GM12878 (cell line): ENCODE data around the gene MRPL36. TPM values are rescaled to one million over a fixed set of nuclear protein-coding genes. Genes with fewer than 3 reads are reported as not detected.

Experiments
- ATF7 ChIP-seq: fragments of 450-650 bp; IDR thresholded peaks from 2 replicates; pipeline ENCODE4 v1.6.1; 2016; ENCODE audit warnings: low read depth, mild to moderate bottlenecking
- BHLHE40 ChIP-seq, 2 experiments: fragments of 450-650 bp in 1 of 2; IDR thresholded peaks; 2 replicates each; pipeline ENCODE4 v1.6.1; 2011 to 2017; ENCODE audit warnings: low read depth in 2 of 2, borderline replicate concordance in 1 of 2, improper control_type of control experiment in 1 of 2, low read length in 1 of 2, mild to moderate bottlenecking in 1 of 2
- MEF2A ChIP-seq: IDR thresholded peaks from 2 replicates; pipeline ENCODE4 v1.6.1; 2011; ENCODE audit warnings: low read depth, mild to moderate bottlenecking, low read length, moderate library complexity; ENCODE audit not compliant: insufficient read depth
- MXI1 ChIP-seq: fragments of 150-350 bp; IDR thresholded peaks from 2 replicates; pipeline ENCODE4 v1.6.1; 2011; ENCODE audit warnings: low read depth, mild to moderate bottlenecking, inconsistent platforms, low read length, improper control_type of control experiment
- NR2C1 ChIP-seq: fragments of 450-650 bp; IDR thresholded peaks from 2 replicates; pipeline ENCODE4 v1.6.1; 2017; ENCODE audit warnings: antibody characterized with exemption, mild to moderate bottlenecking, moderate library complexity
- POU2F2 ChIP-seq: IDR thresholded peaks from 3 replicates; pipeline ENCODE4 v1.6.1; 2011; ENCODE audit warnings: low read depth, mild to moderate bottlenecking, low read length, borderline replicate concordance
- RELB ChIP-seq: fragments of 450-650 bp; IDR thresholded peaks from 2 replicates; pipeline ENCODE4 v1.6.1; 2017; ENCODE audit warnings: low read depth, mild to moderate bottlenecking, moderate library complexity
- SIN3A ChIP-seq: IDR thresholded peaks from 2 replicates; pipeline ENCODE4 v1.6.1; 2012; ENCODE audit warnings: low read depth, low read length, improper control_type of control experiment
- SIX5 ChIP-seq: IDR thresholded peaks from 2 replicates; pipeline ENCODE4 v1.6.1; 2011; ENCODE audit warnings: mild to moderate bottlenecking, low read depth, low read length, moderate library complexity; ENCODE audit not compliant: severe bottlenecking
- SREBF1 ChIP-seq: IDR thresholded peaks from 2 replicates; pipeline ENCODE4 v1.6.1; 2012; ENCODE audit warnings: mild to moderate bottlenecking, low read length
- SRF ChIP-seq, 2 experiments: IDR thresholded peaks; 2 replicates each; pipeline ENCODE4 v1.6.1; 2011; ENCODE audit warnings: low read depth in 2 of 2, low read length in 2 of 2, mild to moderate bottlenecking in 1 of 2, moderate library complexity in 1 of 2
- TAF1 ChIP-seq: IDR thresholded peaks from 2 replicates; pipeline ENCODE4 v1.6.1; 2011; ENCODE audit warnings: mild to moderate bottlenecking, low read depth, low read length, borderline replicate concordance
- TBL1XR1 ChIP-seq: IDR thresholded peaks from 2 replicates; pipeline ENCODE4 v1.6.1; 2012; ENCODE audit warnings: low read depth, low read length, improper control_type of control experiment
- YY1 ChIP-seq: IDR thresholded peaks from 2 replicates; pipeline ENCODE4 v1.6.1; 2011; ENCODE audit warnings: low read depth, mild to moderate bottlenecking, low read length
- ZNF592 ChIP-seq: fragments of 450-650 bp; IDR thresholded peaks from 2 replicates; pipeline ENCODE4 v1.6.1; 2017; ENCODE audit warnings: mild to moderate bottlenecking, moderate library complexity
- ZZZ3 ChIP-seq: IDR thresholded peaks from 2 replicates; pipeline ENCODE4 v1.6.1; 2011; ENCODE audit warnings: low read depth; ENCODE audit not compliant: control insufficient read depth, insufficient read length
- polyA plus RNA-seq, 11 experiments: library from polyadenylated mRNA; depleted of rRNA in 4 of 11; unstranded in 6 of 11; stranded (reverse) in 5 of 11; fragments of >200 nt; fragmentation: Nextera tagmentation in 4 of 11; fragmentation: Illumina TruSeq in 1 of 11; extraction: Ambion mirVana in 4 of 11; extraction: Trizol in 1 of 11; gene quantifications; 1 replicate in 1 of 11; 2 replicates in 10 of 11; pipeline versions ENCODE4 v1.2.1 to v1.2.3, GENCODE V29; 2011 to 2016; ENCODE audit warnings: inconsistent platforms in 2 of 11, missing spikeins in 2 of 11, low read depth in 1 of 11
- total RNA-seq, 4 experiments: library from RNA; depleted of rRNA in 3 of 4; stranded (reverse); fragments of >200 nt in 3 of 4; fragmentation: Illumina TruSeq in 1 of 4; extraction: Trizol in 1 of 4; gene quantifications; 2 replicates each; pipeline versions ENCODE4 v1.2.1 to v1.2.3, GENCODE V29; 2013 to 2021
- TF ChIP-seq, protein P1 (sequence below): fragments of 450-650 bp; IDR thresholded peaks from 2 replicates; pipeline ENCODE4 v1.6.1; 2016; ENCODE audit warnings: mild to moderate bottlenecking, moderate library complexity, borderline replicate concordance
- TF ChIP-seq, protein P2 (sequence below): IDR thresholded peaks from 2 replicates; pipeline ENCODE4 v1.6.1; 2012; ENCODE audit warnings: low read depth, low read length, improper control_type of control experiment

The MRPL36 gene
- total and polyA plus RNA-seq, 10 of the 15 experiments (the other 5 are each of a cell fraction or from before 2014, with no cell fraction given): 89.2 to 559 (median 152) TPM

DNA sequence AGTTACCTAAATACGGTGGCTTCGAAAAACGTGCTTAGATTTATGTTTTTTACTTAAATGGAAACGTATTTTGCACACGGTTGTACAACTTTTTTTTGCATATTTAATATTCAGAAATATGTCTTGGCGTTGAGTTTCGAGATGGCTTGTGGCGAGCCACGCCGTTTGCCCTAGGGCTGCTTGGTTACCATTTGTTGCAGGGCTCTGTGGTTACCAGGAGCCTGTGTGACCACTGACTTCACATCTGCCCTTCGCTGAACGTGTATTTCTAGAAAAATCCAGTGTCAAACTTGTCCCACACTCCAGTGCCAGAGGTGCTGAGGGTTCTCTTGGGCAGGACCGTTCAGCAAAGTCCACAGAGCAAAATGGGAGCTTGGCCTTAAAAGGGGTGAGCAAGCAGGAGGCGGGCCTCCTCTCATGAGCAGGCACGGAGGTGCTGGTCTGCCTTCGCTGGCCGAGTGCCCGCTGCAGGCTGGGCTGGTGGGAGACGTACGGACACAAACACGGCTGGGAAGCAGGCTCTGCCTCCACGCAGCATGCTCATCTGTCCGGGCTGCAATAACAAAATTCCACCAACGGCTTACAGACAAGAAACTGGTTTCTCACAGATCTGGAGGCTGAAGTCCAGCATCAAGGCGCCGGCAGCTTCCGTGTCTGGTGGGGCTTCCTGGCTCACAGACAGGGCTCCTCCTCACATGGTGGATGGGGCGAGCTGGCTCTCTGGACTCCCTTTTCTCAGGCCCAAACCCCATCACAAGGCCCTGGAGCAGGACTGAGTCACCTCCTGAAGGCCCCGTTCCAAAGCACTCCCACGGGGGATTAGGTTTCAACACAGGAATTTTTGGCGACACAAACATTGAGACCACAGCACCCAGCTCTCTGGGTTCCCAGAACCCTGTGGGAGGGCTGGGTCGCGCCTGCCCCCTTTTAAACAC lies 5.4 kb downstream of the MRPL36 start (continued):
- TF ChIP-seq RELB (no peak), TBL1XR1 (no peak), SIX5 (no peak), YY1 (no peak), TAF1 (no peak), MEF2A (no peak), MXI1 (no peak), ZZZ3 (no peak), ZNF592 (no peak), NR2C1 (no peak), POU2F2 (no peak), SREBF1 (no peak), SIN3A (no peak), ATF7 (no peak), SRF (IDR thresholded peaks at IDR 0.05; ENCODE audit: low read depth in 2 of 2, low read length in 2 of 2) (no peak), BHLHE40 (IDR thresholded peaks at IDR 0.05; ENCODE audit: borderline replicate concordance in 1 of 2, low read depth in 2 of 2, low read length in 1 of 2) (peak in 1 of 2 experiments; percentile 11; a peak in 1 of 4 replicates)
- TF ChIP-seq, protein P1, sequence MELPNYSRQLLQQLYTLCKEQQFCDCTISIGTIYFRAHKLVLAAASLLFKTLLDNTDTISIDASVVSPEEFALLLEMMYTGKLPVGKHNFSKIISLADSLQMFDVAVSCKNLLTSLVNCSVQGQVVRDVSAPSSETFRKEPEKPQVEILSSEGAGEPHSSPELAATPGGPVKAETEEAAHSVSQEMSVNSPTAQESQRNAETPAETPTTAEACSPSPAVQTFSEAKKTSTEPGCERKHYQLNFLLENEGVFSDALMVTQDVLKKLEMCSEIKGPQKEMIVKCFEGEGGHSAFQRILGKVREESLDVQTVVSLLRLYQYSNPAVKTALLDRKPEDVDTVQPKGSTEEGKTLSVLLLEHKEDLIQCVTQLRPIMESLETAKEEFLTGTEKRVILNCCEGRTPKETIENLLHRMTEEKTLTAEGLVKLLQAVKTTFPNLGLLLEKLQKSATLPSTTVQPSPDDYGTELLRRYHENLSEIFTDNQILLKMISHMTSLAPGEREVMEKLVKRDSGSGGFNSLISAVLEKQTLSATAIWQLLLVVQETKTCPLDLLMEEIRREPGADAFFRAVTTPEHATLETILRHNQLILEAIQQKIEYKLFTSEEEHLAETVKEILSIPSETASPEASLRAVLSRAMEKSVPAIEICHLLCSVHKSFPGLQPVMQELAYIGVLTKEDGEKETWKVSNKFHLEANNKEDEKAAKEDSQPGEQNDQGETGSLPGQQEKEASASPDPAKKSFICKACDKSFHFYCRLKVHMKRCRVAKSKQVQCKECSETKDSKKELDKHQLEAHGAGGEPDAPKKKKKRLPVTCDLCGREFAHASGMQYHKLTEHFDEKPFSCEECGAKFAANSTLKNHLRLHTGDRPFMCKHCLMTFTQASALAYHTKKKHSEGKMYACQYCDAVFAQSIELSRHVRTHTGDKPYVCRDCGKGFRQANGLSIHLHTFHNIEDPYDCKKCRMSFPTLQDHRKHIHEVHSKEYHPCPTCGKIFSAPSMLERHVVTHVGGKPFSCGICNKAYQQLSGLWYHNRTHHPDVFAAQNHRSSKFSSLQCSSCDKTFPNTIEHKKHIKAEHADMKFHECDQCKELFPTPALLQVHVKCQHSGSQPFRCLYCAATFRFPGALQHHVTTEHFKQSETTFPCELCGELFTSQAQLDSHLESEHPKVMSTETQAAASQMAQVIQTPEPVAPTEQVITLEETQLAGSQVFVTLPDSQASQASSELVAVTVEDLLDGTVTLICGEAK: no peak
- TF ChIP-seq, protein P2, sequence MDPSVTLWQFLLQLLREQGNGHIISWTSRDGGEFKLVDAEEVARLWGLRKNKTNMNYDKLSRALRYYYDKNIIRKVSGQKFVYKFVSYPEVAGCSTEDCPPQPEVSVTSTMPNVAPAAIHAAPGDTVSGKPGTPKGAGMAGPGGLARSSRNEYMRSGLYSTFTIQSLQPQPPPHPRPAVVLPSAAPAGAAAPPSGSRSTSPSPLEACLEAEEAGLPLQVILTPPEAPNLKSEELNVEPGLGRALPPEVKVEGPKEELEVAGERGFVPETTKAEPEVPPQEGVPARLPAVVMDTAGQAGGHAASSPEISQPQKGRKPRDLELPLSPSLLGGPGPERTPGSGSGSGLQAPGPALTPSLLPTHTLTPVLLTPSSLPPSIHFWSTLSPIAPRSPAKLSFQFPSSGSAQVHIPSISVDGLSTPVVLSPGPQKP: no peak
